Measurements from ENCODE around the gene IL17RC.

DNA sequence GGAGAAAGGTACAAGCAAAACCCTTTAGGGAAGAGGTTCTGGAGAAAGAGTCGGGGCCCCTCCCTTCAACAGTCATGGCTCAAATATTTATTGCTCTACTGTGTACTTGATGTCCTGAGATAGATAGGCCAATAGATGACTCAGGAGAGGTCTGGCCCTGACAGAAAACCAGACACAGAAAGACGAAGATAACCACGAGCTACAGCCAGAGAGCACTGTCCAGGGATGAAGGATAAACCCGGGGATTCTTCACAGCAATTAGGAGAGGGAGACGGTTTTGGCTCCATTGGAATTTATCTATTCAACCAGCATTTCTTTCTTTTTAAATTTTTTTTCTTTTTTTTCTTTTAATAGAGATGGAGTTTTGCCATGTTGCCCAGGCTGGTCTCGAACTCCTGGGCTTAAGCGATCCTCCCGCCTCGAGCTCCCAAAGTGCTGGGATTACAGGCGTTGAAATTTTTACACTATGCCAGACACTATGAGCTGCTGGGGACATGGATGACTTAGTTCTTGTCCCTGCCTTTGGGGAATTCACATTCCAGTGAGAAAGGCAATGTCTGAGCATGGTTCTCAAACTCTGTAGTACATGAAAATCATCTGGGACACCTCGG lies 32.2 kb upstream of the IL17RC start:
- TF ChIP-seq, protein P1, sequence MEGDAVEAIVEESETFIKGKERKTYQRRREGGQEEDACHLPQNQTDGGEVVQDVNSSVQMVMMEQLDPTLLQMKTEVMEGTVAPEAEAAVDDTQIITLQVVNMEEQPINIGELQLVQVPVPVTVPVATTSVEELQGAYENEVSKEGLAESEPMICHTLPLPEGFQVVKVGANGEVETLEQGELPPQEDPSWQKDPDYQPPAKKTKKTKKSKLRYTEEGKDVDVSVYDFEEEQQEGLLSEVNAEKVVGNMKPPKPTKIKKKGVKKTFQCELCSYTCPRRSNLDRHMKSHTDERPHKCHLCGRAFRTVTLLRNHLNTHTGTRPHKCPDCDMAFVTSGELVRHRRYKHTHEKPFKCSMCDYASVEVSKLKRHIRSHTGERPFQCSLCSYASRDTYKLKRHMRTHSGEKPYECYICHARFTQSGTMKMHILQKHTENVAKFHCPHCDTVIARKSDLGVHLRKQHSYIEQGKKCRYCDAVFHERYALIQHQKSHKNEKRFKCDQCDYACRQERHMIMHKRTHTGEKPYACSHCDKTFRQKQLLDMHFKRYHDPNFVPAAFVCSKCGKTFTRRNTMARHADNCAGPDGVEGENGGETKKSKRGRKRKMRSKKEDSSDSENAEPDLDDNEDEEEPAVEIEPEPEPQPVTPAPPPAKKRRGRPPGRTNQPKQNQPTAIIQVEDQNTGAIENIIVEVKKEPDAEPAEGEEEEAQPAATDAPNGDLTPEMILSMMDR (IDR thresholded peaks at IDR 0.05; ENCODE audit: insufficient read depth, low read length), result no peak
- TF ChIP-seq POLR2AphosphoS5 (IDR thresholded peaks at IDR 0.05; ENCODE audit: low read depth) (no peak), SPI1 (IDR thresholded peaks at IDR 0.05; ENCODE audit: borderline replicate concordance, low read depth) (no peak), GABPA (IDR thresholded peaks at IDR 0.05; ENCODE audit: low read depth) (no peak)
- TF ChIP-seq, protein P2, sequence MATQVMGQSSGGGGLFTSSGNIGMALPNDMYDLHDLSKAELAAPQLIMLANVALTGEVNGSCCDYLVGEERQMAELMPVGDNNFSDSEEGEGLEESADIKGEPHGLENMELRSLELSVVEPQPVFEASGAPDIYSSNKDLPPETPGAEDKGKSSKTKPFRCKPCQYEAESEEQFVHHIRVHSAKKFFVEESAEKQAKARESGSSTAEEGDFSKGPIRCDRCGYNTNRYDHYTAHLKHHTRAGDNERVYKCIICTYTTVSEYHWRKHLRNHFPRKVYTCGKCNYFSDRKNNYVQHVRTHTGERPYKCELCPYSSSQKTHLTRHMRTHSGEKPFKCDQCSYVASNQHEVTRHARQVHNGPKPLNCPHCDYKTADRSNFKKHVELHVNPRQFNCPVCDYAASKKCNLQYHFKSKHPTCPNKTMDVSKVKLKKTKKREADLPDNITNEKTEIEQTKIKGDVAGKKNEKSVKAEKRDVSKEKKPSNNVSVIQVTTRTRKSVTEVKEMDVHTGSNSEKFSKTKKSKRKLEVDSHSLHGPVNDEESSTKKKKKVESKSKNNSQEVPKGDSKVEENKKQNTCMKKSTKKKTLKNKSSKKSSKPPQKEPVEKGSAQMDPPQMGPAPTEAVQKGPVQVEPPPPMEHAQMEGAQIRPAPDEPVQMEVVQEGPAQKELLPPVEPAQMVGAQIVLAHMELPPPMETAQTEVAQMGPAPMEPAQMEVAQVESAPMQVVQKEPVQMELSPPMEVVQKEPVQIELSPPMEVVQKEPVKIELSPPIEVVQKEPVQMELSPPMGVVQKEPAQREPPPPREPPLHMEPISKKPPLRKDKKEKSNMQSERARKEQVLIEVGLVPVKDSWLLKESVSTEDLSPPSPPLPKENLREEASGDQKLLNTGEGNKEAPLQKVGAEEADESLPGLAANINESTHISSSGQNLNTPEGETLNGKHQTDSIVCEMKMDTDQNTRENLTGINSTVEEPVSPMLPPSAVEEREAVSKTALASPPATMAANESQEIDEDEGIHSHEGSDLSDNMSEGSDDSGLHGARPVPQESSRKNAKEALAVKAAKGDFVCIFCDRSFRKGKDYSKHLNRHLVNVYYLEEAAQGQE (IDR thresholded peaks at IDR 0.05; ENCODE audit: insufficient replicate concordance, low read depth), result no peak

All from HL-60 (cell line).